Measurements from ENCODE around the gene NDP.

Gene NDP

DNA sequence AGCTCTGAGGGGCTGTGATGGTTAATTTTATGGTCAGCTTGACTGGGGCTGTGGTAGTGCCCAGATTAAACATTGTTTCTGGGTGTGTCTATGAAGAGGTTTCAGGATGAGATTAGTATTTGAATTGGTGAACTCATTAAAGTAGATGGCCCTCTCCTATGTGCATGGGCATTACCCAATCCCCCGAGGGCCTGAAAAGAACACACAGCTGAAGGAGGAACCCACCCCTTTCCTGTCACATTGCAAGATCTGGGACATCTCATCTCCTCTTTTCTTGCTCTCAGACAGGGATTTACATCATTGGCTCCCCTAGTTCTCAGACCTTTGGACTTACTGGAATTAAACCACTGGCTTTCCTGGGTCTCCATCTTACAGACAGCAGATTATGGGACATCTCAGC, 29.4 kb upstream of the NDP start:
- no peaks in the 10 kb centered on the region for H3K79me2 ChIP-seq (ENCODE audit: insufficient read depth, low read length)
- no peak overlapping the region for H3K4me2 ChIP-seq (ENCODE audit: insufficient read depth, low read length)
- no peak for ATAC-seq (ENCODE audit: insufficient read depth, low read depth)
- no peaks in the 10 kb centered on the region for H3K27me3 ChIP-seq (ENCODE audit: insufficient read depth, low read length, poor library complexity)
- TF ChIP-seq, protein P1, sequence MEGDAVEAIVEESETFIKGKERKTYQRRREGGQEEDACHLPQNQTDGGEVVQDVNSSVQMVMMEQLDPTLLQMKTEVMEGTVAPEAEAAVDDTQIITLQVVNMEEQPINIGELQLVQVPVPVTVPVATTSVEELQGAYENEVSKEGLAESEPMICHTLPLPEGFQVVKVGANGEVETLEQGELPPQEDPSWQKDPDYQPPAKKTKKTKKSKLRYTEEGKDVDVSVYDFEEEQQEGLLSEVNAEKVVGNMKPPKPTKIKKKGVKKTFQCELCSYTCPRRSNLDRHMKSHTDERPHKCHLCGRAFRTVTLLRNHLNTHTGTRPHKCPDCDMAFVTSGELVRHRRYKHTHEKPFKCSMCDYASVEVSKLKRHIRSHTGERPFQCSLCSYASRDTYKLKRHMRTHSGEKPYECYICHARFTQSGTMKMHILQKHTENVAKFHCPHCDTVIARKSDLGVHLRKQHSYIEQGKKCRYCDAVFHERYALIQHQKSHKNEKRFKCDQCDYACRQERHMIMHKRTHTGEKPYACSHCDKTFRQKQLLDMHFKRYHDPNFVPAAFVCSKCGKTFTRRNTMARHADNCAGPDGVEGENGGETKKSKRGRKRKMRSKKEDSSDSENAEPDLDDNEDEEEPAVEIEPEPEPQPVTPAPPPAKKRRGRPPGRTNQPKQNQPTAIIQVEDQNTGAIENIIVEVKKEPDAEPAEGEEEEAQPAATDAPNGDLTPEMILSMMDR (IDR thresholded peaks at IDR 0.05; ENCODE audit: borderline replicate concordance, extremely low read depth, low read length, poor library complexity, severe bottlenecking): no peak
- TF ChIP-seq EZH2 (IDR thresholded peaks at IDR 0.05; ENCODE audit: borderline replicate concordance, low read depth, low read length, severe bottlenecking): no peak
- no peaks in the 10 kb centered on the region for H4K20me1 ChIP-seq (ENCODE audit: insufficient read depth, low read length)
- no peaks in the 10 kb centered on the region for H3K4me1 ChIP-seq (ENCODE audit: insufficient read depth, low read length)
- no peak overlapping the region for H3K4me3 ChIP-seq (ENCODE audit: low read depth in 1 of 2, low read length in 2 of 2)
- no peak overlapping the region for H3K27ac ChIP-seq (ENCODE audit: low read length)
- H3K36me3 ChIP-seq (ENCODE audit: insufficient read depth, low read length): no peaks in the 10 kb centered on the region
- no peak for DNase-seq
- H2AFZ ChIP-seq (ENCODE audit: low read depth, low read length): no peak overlapping the region
- H3K9ac ChIP-seq (ENCODE audit: low read depth, low read length): no peak overlapping the region
- H3K9me3 ChIP-seq (ENCODE audit: insufficient read depth, low read length, severe bottlenecking): no peaks in the 10 kb centered on the region

DNA sequence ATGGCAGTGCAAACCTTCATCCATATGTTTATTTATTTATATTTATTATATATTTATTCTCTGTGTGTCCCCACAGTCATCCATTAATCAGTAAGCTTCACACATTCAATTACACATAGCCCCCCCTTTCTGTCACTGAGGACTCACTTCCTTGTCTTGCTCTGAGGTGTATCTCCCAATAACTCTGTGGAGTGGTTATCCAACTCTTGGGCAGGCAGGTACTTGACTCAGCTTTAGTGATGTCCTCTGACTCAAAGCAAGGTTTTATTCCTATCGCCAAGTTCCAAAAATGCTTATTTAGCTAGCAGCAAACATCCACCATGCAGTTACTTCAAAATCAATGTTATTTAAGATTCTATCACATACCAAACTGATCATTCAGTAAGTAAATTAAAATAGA, 25.2 kb upstream of the NDP start:
- no peak overlapping the region for H3K9ac ChIP-seq (ENCODE audit: low read depth, low read length)
- H3K4me1 ChIP-seq (ENCODE audit: insufficient read depth, low read length): no peaks in the 10 kb centered on the region
- DNase-seq: no peak
- H3K27me3 ChIP-seq (ENCODE audit: insufficient read depth, low read length, poor library complexity): no peaks in the 10 kb centered on the region
- ATAC-seq (ENCODE audit: insufficient read depth, low read depth): no peak
- H3K4me3 ChIP-seq (ENCODE audit: low read depth in 1 of 2, low read length in 2 of 2): no peak overlapping the region
- no peak overlapping the region for H3K4me2 ChIP-seq (ENCODE audit: insufficient read depth, low read length)
- H3K36me3 ChIP-seq (ENCODE audit: insufficient read depth, low read length): no peaks in the 10 kb centered on the region
- H2AFZ ChIP-seq (ENCODE audit: low read depth, low read length): no peak overlapping the region
- no peaks in the 10 kb centered on the region for H3K9me3 ChIP-seq (ENCODE audit: insufficient read depth, low read length, severe bottlenecking)
- TF ChIP-seq, protein P1 (IDR thresholded peaks at IDR 0.05; ENCODE audit: borderline replicate concordance, extremely low read depth, low read length, poor library complexity, severe bottlenecking): no peak
- no peaks in the 10 kb centered on the region for H4K20me1 ChIP-seq (ENCODE audit: insufficient read depth, low read length)
- H3K27ac ChIP-seq (ENCODE audit: low read length): no peak overlapping the region
- H3K79me2 ChIP-seq (ENCODE audit: insufficient read depth, low read length): no peaks in the 10 kb centered on the region

DNA sequence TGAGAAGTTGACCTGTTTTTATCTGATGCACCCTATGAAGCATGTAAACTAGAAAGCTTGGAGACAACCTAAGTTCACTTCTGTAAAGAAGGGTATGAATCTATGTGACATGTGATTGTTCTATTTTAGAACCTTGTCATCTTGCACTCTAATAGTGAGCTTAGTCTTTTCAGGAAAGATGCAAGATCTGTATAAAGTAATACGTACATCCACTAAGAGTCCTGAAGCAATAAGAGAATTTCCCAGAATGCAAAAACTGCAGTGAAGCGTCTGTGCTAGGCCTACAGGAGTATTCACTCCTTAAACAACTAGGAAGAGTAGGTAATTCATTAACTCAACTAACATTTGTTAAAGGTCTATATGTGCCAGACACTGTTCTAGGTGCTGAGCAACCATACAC, 23.3 kb upstream of the NDP start:
- TF ChIP-seq, protein P1 (IDR thresholded peaks at IDR 0.05; ENCODE audit: borderline replicate concordance, extremely low read depth, low read length, poor library complexity, severe bottlenecking): no peak
- TF ChIP-seq EZH2 (IDR thresholded peaks at IDR 0.05; ENCODE audit: borderline replicate concordance, low read depth, low read length, severe bottlenecking): no peak
- no peaks in the 10 kb centered on the region for H3K4me1 ChIP-seq (ENCODE audit: insufficient read depth, low read length)
- no peak overlapping the region for H3K9ac ChIP-seq (ENCODE audit: low read depth, low read length)
- H3K27me3 ChIP-seq (ENCODE audit: insufficient read depth, low read length, poor library complexity): no peaks in the 10 kb centered on the region
- H2AFZ ChIP-seq (ENCODE audit: low read depth, low read length): no peak overlapping the region
- H3K4me3 ChIP-seq (ENCODE audit: low read depth in 1 of 2, low read length in 2 of 2): no peak overlapping the region
- ATAC-seq (ENCODE audit: insufficient read depth, low read depth): no peak
- no peaks in the 10 kb centered on the region for H4K20me1 ChIP-seq (ENCODE audit: insufficient read depth, low read length)
- no peaks in the 10 kb centered on the region for H3K79me2 ChIP-seq (ENCODE audit: insufficient read depth, low read length)
- no peaks in the 10 kb centered on the region for H3K36me3 ChIP-seq (ENCODE audit: insufficient read depth, low read length)
- H3K9me3 ChIP-seq (ENCODE audit: insufficient read depth, low read length, severe bottlenecking): no peaks in the 10 kb centered on the region
- no peak overlapping the region for H3K27ac ChIP-seq (ENCODE audit: low read length)
- no peak overlapping the region for H3K4me2 ChIP-seq (ENCODE audit: insufficient read depth, low read length)
- no peak for DNase-seq

DNA sequence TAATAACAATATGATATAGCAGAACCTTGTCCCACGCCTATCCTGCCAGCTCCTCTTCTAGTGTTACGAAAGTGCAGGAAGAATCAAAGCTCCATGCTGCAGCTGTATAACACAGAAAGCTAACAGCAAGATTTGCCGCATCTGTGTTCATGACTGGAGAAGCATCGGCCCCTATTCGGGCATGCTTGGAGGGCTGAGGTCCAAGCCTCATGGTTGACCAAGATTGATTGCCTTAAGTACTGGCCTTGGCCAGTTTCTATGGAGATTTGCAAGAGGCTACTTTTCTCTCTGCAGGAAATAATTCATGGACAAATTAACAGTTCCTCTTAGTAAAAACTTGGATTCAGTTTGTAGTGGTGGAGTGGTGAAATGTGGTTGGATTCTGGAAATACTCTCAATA, 12.9 kb upstream of the NDP start:
- ATAC-seq (ENCODE audit: insufficient read depth, low read depth): no peak
- Histone ChIP-seq H3K27ac (ENCODE audit: low read length) (no peak overlapping the region), H3K79me2 (ENCODE audit: insufficient read depth, low read length) (no peaks in the 10 kb centered on the region)

More for the DNA sequence above, 12.9 kb upstream of the NDP start:
- Histone ChIP-seq H4K20me1 (ENCODE audit: insufficient read depth, low read length) (no peaks in the 10 kb centered on the region), H3K9me3 (ENCODE audit: insufficient read depth, low read length, severe bottlenecking) (no peaks in the 10 kb centered on the region), H3K27me3 (ENCODE audit: insufficient read depth, low read length, poor library complexity) (no peaks in the 10 kb centered on the region), H3K4me3 (ENCODE audit: low read depth in 1 of 2, low read length in 2 of 2) (no peak overlapping the region), H3K9ac (ENCODE audit: low read depth, low read length) (no peak overlapping the region), H3K36me3 (ENCODE audit: insufficient read depth, low read length) (no peaks in the 10 kb centered on the region), H3K4me1 (ENCODE audit: insufficient read depth, low read length) (no peaks in the 10 kb centered on the region), H3K4me2 (ENCODE audit: insufficient read depth, low read length) (no peak overlapping the region), H2AFZ (ENCODE audit: low read depth, low read length) (no peak overlapping the region)
- TF ChIP-seq, protein P1 (IDR thresholded peaks at IDR 0.05; ENCODE audit: borderline replicate concordance, extremely low read depth, low read length, poor library complexity, severe bottlenecking): no peak
- no peak for TF ChIP-seq EZH2 (IDR thresholded peaks at IDR 0.05; ENCODE audit: borderline replicate concordance, low read depth, low read length, severe bottlenecking)
- DNase-seq: no peak

Data from DND-41 (cell line).